Measurements from ENCODE around the gene PGPEP1.

PGPEP1 gene

GRCh38 chr19:18412610-18413239, 72.3 kb downstream of the PGPEP1 start:
- TF ChIP-seq CTCF (IDR thresholded peaks at IDR 0.05; ENCODE audit: low read depth, low read length, missing control alignments): no peak
- no peak for DNase-seq (ENCODE audit: low read depth)
- no peak overlapping the region for H3K4me3 ChIP-seq (ENCODE audit: low read depth, low read length)

- no peak for TF ChIP-seq CTCF (IDR thresholded peaks at IDR 0.05; ENCODE audit: low read depth, low read length, missing control alignments)
- no peak overlapping the region; the same call in 1 of the 2 replicates for H3K4me3 ChIP-seq (ENCODE audit: low read depth, low read length)
- no peak for DNase-seq (ENCODE audit: low read depth)
Measured at GRCh38 chr19:18414504-18415177, 74.2 kb downstream of the PGPEP1 start.

GRCh38 chr19:18415178-18415867, 74.9 kb downstream of the PGPEP1 start:
- TF ChIP-seq CTCF (IDR thresholded peaks at IDR 0.05; ENCODE audit: low read depth, low read length, missing control alignments): no peak
- no peak for DNase-seq (ENCODE audit: low read depth)
- H3K4me3 ChIP-seq (ENCODE audit: low read depth, low read length): peak overlapping the region; percentile 22; the same call in 1 of the 2 replicates

GRCh38 chr19:18416778-18417249, 76.4 kb downstream of the PGPEP1 start:
- DNase-seq (ENCODE audit: low read depth): no peak
- H3K4me3 ChIP-seq (ENCODE audit: low read depth, low read length): peak overlapping the region; percentile 52
- no peak for TF ChIP-seq CTCF (IDR thresholded peaks at IDR 0.05; ENCODE audit: low read depth, low read length, missing control alignments)

GRCh38 chr19:18417250-18418028, 77.0 kb downstream of the PGPEP1 start:
- TF ChIP-seq CTCF (IDR thresholded peaks at IDR 0.05; ENCODE audit: low read depth, low read length, missing control alignments): no peak
- no peak for DNase-seq (ENCODE audit: low read depth)
- H3K4me3 ChIP-seq (ENCODE audit: low read depth, low read length): peak overlapping the region; percentile 52

- TF ChIP-seq CTCF (IDR thresholded peaks at IDR 0.05; ENCODE audit: low read depth, low read length, missing control alignments): no peak
- H3K4me3 ChIP-seq (ENCODE audit: low read depth, low read length): no peak overlapping the region
- DNase-seq (ENCODE audit: low read depth): no peak
Measured at GRCh38 chr19:18418029-18418482, 77.7 kb downstream of the PGPEP1 start.

All from GM12864 (cell line).